DND-41 (cell line): ENCODE measurements around the gene CLIC5.

ENCODE experiments used
- CTCF ChIP-seq: IDR thresholded peaks from 2 replicates; pipeline ENCODE4 v1.5.1; 2012; ENCODE audit warnings: borderline replicate concordance, low read length, moderate library complexity, mild to moderate bottlenecking; ENCODE audit not compliant: poor library complexity, severe bottlenecking; ENCODE audit errors: extremely low read depth
- EZH2 ChIP-seq: IDR thresholded peaks from 3 replicates; pipeline ENCODE4 v1.6.1; 2012; ENCODE audit warnings: borderline replicate concordance, low read depth, mild to moderate bottlenecking, moderate library complexity, low read length, inconsistent platforms; ENCODE audit not compliant: severe bottlenecking

- TF ChIP-seq CTCF (no peak), EZH2 (no peak)
Observed at GRCh38 chr6:45850378-45851033, 165.2 kb downstream of the CLIC5 start.
